HFFc6 (cell line): ENCODE measurements around the gene FAS. TPM values are rescaled to one million over a fixed set of nuclear protein-coding genes. Genes with fewer than 3 reads are reported as not detected.

Experiments used
- DNase-seq: peaks from one replicate; pipeline ENCODE4 v3.0.0-alpha.2; 2018
- H3K27ac Mint-ChIP-seq: 2 replicates; pipeline ENCODE4 v1.8.0; 2020; ENCODE audit warnings: mild to moderate bottlenecking, mixed read lengths
- H3K27me3 Mint-ChIP-seq: 2 replicates; pipeline ENCODE4 v1.8.0; 2021; ENCODE audit warnings: mild to moderate bottlenecking, moderate library complexity, mixed read lengths; ENCODE audit not compliant: insufficient read depth
- H3K36me3 Mint-ChIP-seq: 2 replicates; pipeline ENCODE4 v1.8.0; 2021; ENCODE audit warnings: low read depth, mixed read lengths
- H3K4me1 Mint-ChIP-seq: 2 replicates; pipeline ENCODE4 v1.8.0; 2020; ENCODE audit warnings: low read depth, mixed read lengths
- H3K4me3 Mint-ChIP-seq: 2 replicates; pipeline ENCODE4 v1.8.0; 2020; ENCODE audit warnings: mild to moderate bottlenecking, moderate library complexity, mixed read lengths
- H3K9me3 Mint-ChIP-seq: 2 replicates; pipeline ENCODE4 v1.8.0; 2020; ENCODE audit warnings: mild to moderate bottlenecking, mixed read lengths
- CTCF ChIP-seq: fragments of 200-600 bp; sonication (generic); IDR thresholded peaks from 2 replicates; pipeline ENCODE4 v1.5.0; 2021; ENCODE audit warnings: antibody characterized with exemption, mild to moderate bottlenecking
- total RNA-seq, 6 experiments: library from RNA; stranded (reverse); fragmentation: NEBNext Ultra II Directional; extraction: Animal tissue kit (Norgen Biotek cat#: 25700); gene quantifications; 2 replicates in 1 of 6; 3 replicates in 5 of 6; pipeline ENCODE4 v1.2.3, GENCODE V29; 2021

Gene FAS
- total RNA-seq, 6 experiments from 2014 or later: 52.9 to 62.9 (median 57.5) TPM

- no peak for DNase-seq
Measured at GRCh38 chr10:88981435-88981834, 9.2 kb upstream of the FAS start.

GRCh38 chr10:88982366-88982765, 8.2 kb upstream of the FAS start:
- no peak overlapping the region for H3K4me3 Mint-ChIP-seq
- H3K36me3 Mint-ChIP-seq: peaks cover 19% of the 10 kb centered on the region; the same call in 1 of the 2 replicates
- no peak for DNase-seq
- TF ChIP-seq CTCF: no peak
- no peaks in the 10 kb centered on the region for H3K9me3 Mint-ChIP-seq
- no peak overlapping the region for H3K27ac Mint-ChIP-seq
- H3K4me1 Mint-ChIP-seq: peaks cover 64% of the 10 kb centered on the region
- no peaks in the 10 kb centered on the region; the same call in 1 of the 2 replicates for H3K27me3 Mint-ChIP-seq

More at GRCh38 chr10:88981435-88981834, 9.2 kb upstream of the FAS start:
- Mint-ChIP-seq H3K9me3 (no peaks in the 10 kb centered on the region), H3K27ac (no peak overlapping the region; the same call in 1 of the 2 replicates), H3K4me1 (peaks cover 61% of the 10 kb centered on the region), H3K4me3 (no peak overlapping the region), H3K27me3 (no peaks in the 10 kb centered on the region; the same call in 1 of the 2 replicates), H3K36me3 (peaks cover 18% of the 10 kb centered on the region; the same call in 1 of the 2 replicates)
- TF ChIP-seq CTCF: no peak

- Mint-ChIP-seq H3K36me3 (peaks cover 19% of the 10 kb centered on the region; the same call in 1 of the 2 replicates), H3K4me1 (peaks cover 69% of the 10 kb centered on the region), H3K27ac (no peak overlapping the region), H3K4me3 (no peak overlapping the region), H3K27me3 (no peaks in the 10 kb centered on the region; the same call in 1 of the 2 replicates), H3K9me3 (no peaks in the 10 kb centered on the region)
- TF ChIP-seq CTCF: no peak
- DNase-seq: no peak
Measured at GRCh38 chr10:88983206-88983605, 7.4 kb upstream of the FAS start.

GRCh38 chr10:88983939-88984338, 6.7 kb upstream of the FAS start:
- no peak for DNase-seq
- no peak overlapping the region for H3K27ac Mint-ChIP-seq
- peaks cover 74% of the 10 kb centered on the region for H3K4me1 Mint-ChIP-seq
- no peaks in the 10 kb centered on the region for H3K9me3 Mint-ChIP-seq
- peaks cover 19% of the 10 kb centered on the region; the same call in 1 of the 2 replicates for H3K36me3 Mint-ChIP-seq
- no peaks in the 10 kb centered on the region; the same call in 1 of the 2 replicates for H3K27me3 Mint-ChIP-seq
- H3K4me3 Mint-ChIP-seq: no peak overlapping the region
- TF ChIP-seq CTCF: no peak

GRCh38 chr10:88984525-88984924, 6.1 kb upstream of the FAS start:
- TF ChIP-seq CTCF: no peak
- Mint-ChIP-seq H3K4me1 (peaks cover 74% of the 10 kb centered on the region), H3K4me3 (no peak overlapping the region)

More at GRCh38 chr10:88984525-88984924, 6.1 kb upstream of the FAS start:
- Mint-ChIP-seq H3K27ac (no peak overlapping the region), H3K36me3 (peaks cover 19% of the 10 kb centered on the region; the same call in 1 of the 2 replicates), H3K27me3 (no peaks in the 10 kb centered on the region; the same call in 1 of the 2 replicates), H3K9me3 (no peaks in the 10 kb centered on the region)
- DNase-seq: no peak
